A673 (cell line): ENCODE data around the gene SRRM2. TPM values are rescaled to one million over a fixed set of nuclear protein-coding genes. Genes with fewer than 3 reads are reported as not detected.

Experiments used
- BruUV-seq: library from RNA; stranded (reverse); fragments of 400-500 nt; replicated peaks from 2 replicates; lab custom pipeline; 2021; lab: Mats Ljungman, UMichigan
- CTCF ChIA-PET: fragments of 300-600 bp; sonication (Branson Sonifier 250); formaldehyde crosslinking; loops from one replicate; lab custom pipeline; 2022; ENCODE audit warnings: antibody characterized with exemption; lab: Charles Lee
- POLR2A ChIA-PET: fragments of 300-600 bp; sonication (Branson Sonifier 250); formaldehyde crosslinking; loops from one replicate; lab custom pipeline; 2022; ENCODE audit warnings: antibody characterized with exemption; ENCODE audit not compliant: low non-redundant PET; lab: Charles Lee
- DNase-seq: peaks from one replicate; pipeline ENCODE4 v3.0.0-alpha.2; 2015; ENCODE audit warnings: low spot score
- H3K27ac ChIP-seq: fragments of 200-600 bp; sonication (generic); 2 replicates; pipeline ENCODE4 v1.5.1; 2016; ENCODE audit warnings: mixed run types, low read depth, mild to moderate bottlenecking, mixed read lengths, antibody characterized with exemption, low read length; ENCODE audit not compliant: poor library complexity, severe bottlenecking
- H3K27me3 ChIP-seq: fragments of 200-600 bp; sonication (generic); replicated peaks from 2 replicates; pipeline ENCODE4 v1.6.1; 2017; ENCODE audit warnings: mixed run types, low read depth, mild to moderate bottlenecking, mixed read lengths, antibody characterized with exemption, low read length; ENCODE audit not compliant: insufficient read depth, poor library complexity
- H3K36me3 ChIP-seq: fragments of 200-600 bp; sonication (generic); 2 replicates; pipeline ENCODE4 v1.6.1; 2016; ENCODE audit warnings: mixed run types, mild to moderate bottlenecking, mixed read lengths, antibody characterized with exemption, low read length; ENCODE audit not compliant: insufficient read depth, poor library complexity, severe bottlenecking
- H3K4me1 ChIP-seq: fragments of 200-600 bp; sonication (generic); 2 replicates; pipeline ENCODE4 v1.6.1; 2017; ENCODE audit warnings: mixed run types, mild to moderate bottlenecking, mixed read lengths, antibody characterized with exemption, low read length; ENCODE audit not compliant: insufficient read depth, poor library complexity, severe bottlenecking
- H3K4me3 ChIP-seq: fragments of 200-600 bp; sonication (generic); 2 replicates; pipeline ENCODE4 v1.5.1; 2016; ENCODE audit warnings: low read depth, mixed run types, mild to moderate bottlenecking, mixed read lengths, low read length; ENCODE audit not compliant: poor library complexity, severe bottlenecking
- H3K9me3 ChIP-seq: fragments of 200-600 bp; sonication (generic); 2 replicates; pipeline ENCODE4 v1.6.1; 2016; ENCODE audit warnings: mixed run types, low read depth, mild to moderate bottlenecking, mixed read lengths, antibody characterized with exemption, low read length; ENCODE audit not compliant: poor library complexity, severe bottlenecking
- EZH2 ChIP-seq: fragments of 200-600 bp; sonication (generic); IDR thresholded peaks from 2 replicates; pipeline ENCODE4 v1.6.1; 2017; ENCODE audit warnings: borderline replicate concordance, low read depth, mild to moderate bottlenecking, mixed read lengths, antibody characterized with exemption, low read length; ENCODE audit not compliant: poor library complexity, severe bottlenecking
- intact Hi-C: fragments of 100-400 bp; cut with micrococcal nuclease; formaldehyde crosslinking; loops from one replicate; pipeline ENCODE4 v1.10.0; 2022; ENCODE audit not compliant: unreplicated experiment
- total RNA-seq: library from RNA; stranded (reverse); gene quantifications from 2 replicates; pipeline ENCODE4 v1.2.3, GENCODE V29; 2021
- TF ChIP-seq, protein P1 (sequence below): fragments of 300-800, 200-600 bp; sonication (generic); conservative IDR thresholded peaks from 2 replicates; pipeline ENCODE4 v1.5.1; 2017; ENCODE audit warnings: low read depth, mild to moderate bottlenecking, antibody characterized with exemption, low read length, moderate library complexity, mixed read lengths

Gene SRRM2
- total RNA-seq, 1 experiment from 2014 or later = 642 TPM

GRCh38 chr16:2706085-2706484 lies 46.4 kb upstream of the SRRM2 start:
- DNase-seq = no peak
- Histone ChIP-seq H3K27ac (no peak overlapping the region), H3K9me3 (no peaks in the 10 kb centered on the region), H3K27me3 (no peaks in the 10 kb centered on the region), H3K4me3 (no peak overlapping the region), H3K36me3 (peaks cover 19% of the 10 kb centered on the region), H3K4me1 (no peaks in the 10 kb centered on the region)
- intact Hi-C loops = no loop called here
- ChIA-PET CTCF (no interaction called here), POLR2A (no interaction called here)
- BruUV-seq = no TSS peak
- TF ChIP-seq, protein P1, sequence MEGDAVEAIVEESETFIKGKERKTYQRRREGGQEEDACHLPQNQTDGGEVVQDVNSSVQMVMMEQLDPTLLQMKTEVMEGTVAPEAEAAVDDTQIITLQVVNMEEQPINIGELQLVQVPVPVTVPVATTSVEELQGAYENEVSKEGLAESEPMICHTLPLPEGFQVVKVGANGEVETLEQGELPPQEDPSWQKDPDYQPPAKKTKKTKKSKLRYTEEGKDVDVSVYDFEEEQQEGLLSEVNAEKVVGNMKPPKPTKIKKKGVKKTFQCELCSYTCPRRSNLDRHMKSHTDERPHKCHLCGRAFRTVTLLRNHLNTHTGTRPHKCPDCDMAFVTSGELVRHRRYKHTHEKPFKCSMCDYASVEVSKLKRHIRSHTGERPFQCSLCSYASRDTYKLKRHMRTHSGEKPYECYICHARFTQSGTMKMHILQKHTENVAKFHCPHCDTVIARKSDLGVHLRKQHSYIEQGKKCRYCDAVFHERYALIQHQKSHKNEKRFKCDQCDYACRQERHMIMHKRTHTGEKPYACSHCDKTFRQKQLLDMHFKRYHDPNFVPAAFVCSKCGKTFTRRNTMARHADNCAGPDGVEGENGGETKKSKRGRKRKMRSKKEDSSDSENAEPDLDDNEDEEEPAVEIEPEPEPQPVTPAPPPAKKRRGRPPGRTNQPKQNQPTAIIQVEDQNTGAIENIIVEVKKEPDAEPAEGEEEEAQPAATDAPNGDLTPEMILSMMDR = no peak
- no peak for TF ChIP-seq EZH2

- POLR2A ChIA-PET = no interaction called here
- CTCF ChIA-PET = no interaction called here
- intact Hi-C loops = no loop called here
- H3K36me3 ChIP-seq = peaks cover 19% of the 10 kb centered on the region
- no TSS peak for BruUV-seq
- no peak overlapping the region for H3K4me3 ChIP-seq
- no peak for DNase-seq
- no peaks in the 10 kb centered on the region for H3K4me1 ChIP-seq
- no peaks in the 10 kb centered on the region for H3K27me3 ChIP-seq
- no peaks in the 10 kb centered on the region for H3K9me3 ChIP-seq
- H3K27ac ChIP-seq = no peak overlapping the region
- no peak for TF ChIP-seq EZH2
- TF ChIP-seq, protein P1 = no peak
Measured at GRCh38 chr16:2706611-2707311, 45.7 kb upstream of the SRRM2 start.

- Histone ChIP-seq H3K27me3 (no peaks in the 10 kb centered on the region), H3K4me3 (no peak overlapping the region), H3K9me3 (no peaks in the 10 kb centered on the region), H3K4me1 (no peaks in the 10 kb centered on the region), H3K27ac (no peak overlapping the region), H3K36me3 (peaks cover 16% of the 10 kb centered on the region)
- POLR2A ChIA-PET = no interaction called here
- DNase-seq = no peak
- intact Hi-C loops = no loop called here
- BruUV-seq = no TSS peak
- CTCF ChIA-PET = no interaction called here
- TF ChIP-seq EZH2 = no peak
- TF ChIP-seq, protein P1 = no peak
Measured at GRCh38 chr16:2707368-2708289, 44.8 kb upstream of the SRRM2 start.
